Activated CD4-positive, CD25-positive, alpha-beta regulatory T cell (primary cell): ENCODE data around the gene INSC.
A peak's percentile ranks its signal among the peaks of the same experiment; 100 is the strongest.
"Not testable (repeated sequence)": the region's sequence is repeated elsewhere in the genome, so short reads cannot be mapped to it uniquely, and the experiment has no call there.

ENCODE experiments used
- DNase-seq, 4 experiments: peaks; one replicate each; lab custom pipeline; 2025; lab: John Stamatoyannopoulos, UW

Gene INSC

GRCh38 chr11:15114501-15115475, at the start of gene INSC:
Gene INSC, plus strand, starts transcription at chr11:15114923. Its CDS starts 34,252 bp downstream, at chr11:15149175.
- DNase-seq: no peak

- DNase-seq: not testable (repeated sequence)
These were observed 45.0 kb upstream of the INSC start for GRCh38 chr11:15069751-15070150.

GRCh38 chr11:15071556-15072255, 43.0 kb upstream of the INSC start:
- DNase-seq: no peak

GRCh38 chr11:15072551-15073143, 42.1 kb upstream of the INSC start:
- no peak for DNase-seq

GRCh38 chr11:15073361-15074205, 41.1 kb upstream of the INSC start, which contains the start of gene CALCB:
Gene CALCB, plus strand, starts transcription at chr11:15073593. Its CDS starts 1,126 bp downstream, at chr11:15074719.
- DNase-seq: no peak

GRCh38 chr11:15074206-15075161, 40.2 kb upstream of the INSC start:
- DNase-seq: peak; percentile 57 to 85 (median 66)

GRCh38 chr11:15075162-15075526, 39.6 kb upstream of the INSC start:
- DNase-seq: no peak

GRCh38 chr11:15091175-15091574, 23.5 kb upstream of the INSC start:
- DNase-seq: no peak

GRCh38 chr11:15091625-15092024, 23.1 kb upstream of the INSC start:
- no peak for DNase-seq

GRCh38 chr11:15093432-15093831, 21.3 kb upstream of the INSC start:
- no peak for DNase-seq

- DNase-seq: no peak
These were observed 18.9 kb upstream of the INSC start for GRCh38 chr11:15095736-15096228.

GRCh38 chr11:15097411-15097810, 17.3 kb upstream of the INSC start:
- no peak for DNase-seq

- no peak for DNase-seq
These were observed 15.5 kb upstream of the INSC start for GRCh38 chr11:15099267-15099666.

- DNase-seq: peak in 2 of 4 experiments; percentile 3 to 4
These were observed 13.5 kb upstream of the INSC start for GRCh38 chr11:15101072-15101709.

- no peak for DNase-seq
These were observed 10.6 kb upstream of the INSC start for GRCh38 chr11:15104166-15104565.

GRCh38 chr11:15106201-15106965, 8.3 kb upstream of the INSC start:
- no peak for DNase-seq

- no peak for DNase-seq
These were observed 6.8 kb upstream of the INSC start for GRCh38 chr11:15107730-15108515.

GRCh38 chr11:15108592-15109130, 6.1 kb upstream of the INSC start:
- DNase-seq: no peak
